Suprapubic skin (tissue), 4 donors: Measurements from ENCODE around the gene PDCD10.

ENCODE experiments used
- EP300 ChIP-seq: sonication (generic); formaldehyde crosslinking; IDR thresholded peaks from one replicate; pipeline ENCODE4 v1.6.1; 2017; ENCODE audit warnings: antibody characterized with exemption
- POLR2AphosphoS5 ChIP-seq, 3 donors: sonication (generic); formaldehyde crosslinking; IDR thresholded peaks; one replicate each; pipeline ENCODE4 v1.6.1; 2017; ENCODE audit warnings: antibody characterized with exemption in 3 of 3
- TF ChIP-seq, protein P1 (sequence below), 2 donors: fragments of 200-600 bp in 1 of 2; fragments of 450-650 bp in 1 of 2; sonication (generic) in 1 of 2; IDR thresholded peaks; one replicate each; pipeline ENCODE4 v1.5.1; 2016 to 2019; ENCODE audit warnings: antibody characterized with exemption in 2 of 2, mild to moderate bottlenecking in 1 of 2, moderate library complexity in 1 of 2

- TF ChIP-seq, protein P1, sequence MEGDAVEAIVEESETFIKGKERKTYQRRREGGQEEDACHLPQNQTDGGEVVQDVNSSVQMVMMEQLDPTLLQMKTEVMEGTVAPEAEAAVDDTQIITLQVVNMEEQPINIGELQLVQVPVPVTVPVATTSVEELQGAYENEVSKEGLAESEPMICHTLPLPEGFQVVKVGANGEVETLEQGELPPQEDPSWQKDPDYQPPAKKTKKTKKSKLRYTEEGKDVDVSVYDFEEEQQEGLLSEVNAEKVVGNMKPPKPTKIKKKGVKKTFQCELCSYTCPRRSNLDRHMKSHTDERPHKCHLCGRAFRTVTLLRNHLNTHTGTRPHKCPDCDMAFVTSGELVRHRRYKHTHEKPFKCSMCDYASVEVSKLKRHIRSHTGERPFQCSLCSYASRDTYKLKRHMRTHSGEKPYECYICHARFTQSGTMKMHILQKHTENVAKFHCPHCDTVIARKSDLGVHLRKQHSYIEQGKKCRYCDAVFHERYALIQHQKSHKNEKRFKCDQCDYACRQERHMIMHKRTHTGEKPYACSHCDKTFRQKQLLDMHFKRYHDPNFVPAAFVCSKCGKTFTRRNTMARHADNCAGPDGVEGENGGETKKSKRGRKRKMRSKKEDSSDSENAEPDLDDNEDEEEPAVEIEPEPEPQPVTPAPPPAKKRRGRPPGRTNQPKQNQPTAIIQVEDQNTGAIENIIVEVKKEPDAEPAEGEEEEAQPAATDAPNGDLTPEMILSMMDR (IDR thresholded peaks at IDR 0.05): no peak
- TF ChIP-seq EP300: no peak
- no peak for TF ChIP-seq POLR2AphosphoS5 (IDR thresholded peaks at IDR 0.05)
Observed at GRCh38 chr3:167650459-167650858, 84.2 kb downstream of the PDCD10 start.
